ENCODE data around the gene MYO15A.

DNA sequence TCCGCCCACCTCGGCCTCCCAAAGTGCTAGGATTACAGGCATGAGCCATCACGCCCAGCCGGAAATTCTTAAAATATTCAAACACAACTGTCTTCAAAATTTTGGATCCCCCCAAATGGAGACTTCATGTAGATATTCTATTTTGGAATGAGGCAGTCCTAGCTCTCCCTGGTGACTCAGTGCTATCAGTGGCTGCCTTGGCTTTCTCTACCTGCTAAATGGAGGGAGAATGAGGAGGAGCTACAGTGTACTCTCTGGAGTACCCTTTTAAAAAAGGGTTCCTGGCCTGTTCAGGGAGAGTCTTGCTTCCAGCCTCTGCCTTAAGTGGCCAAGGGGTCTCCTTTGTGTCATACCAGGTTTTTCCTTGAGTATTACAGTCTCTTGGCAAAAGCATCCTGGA, 85.8 kb downstream of the MYO15A start:
- TF ChIP-seq, protein P1, sequence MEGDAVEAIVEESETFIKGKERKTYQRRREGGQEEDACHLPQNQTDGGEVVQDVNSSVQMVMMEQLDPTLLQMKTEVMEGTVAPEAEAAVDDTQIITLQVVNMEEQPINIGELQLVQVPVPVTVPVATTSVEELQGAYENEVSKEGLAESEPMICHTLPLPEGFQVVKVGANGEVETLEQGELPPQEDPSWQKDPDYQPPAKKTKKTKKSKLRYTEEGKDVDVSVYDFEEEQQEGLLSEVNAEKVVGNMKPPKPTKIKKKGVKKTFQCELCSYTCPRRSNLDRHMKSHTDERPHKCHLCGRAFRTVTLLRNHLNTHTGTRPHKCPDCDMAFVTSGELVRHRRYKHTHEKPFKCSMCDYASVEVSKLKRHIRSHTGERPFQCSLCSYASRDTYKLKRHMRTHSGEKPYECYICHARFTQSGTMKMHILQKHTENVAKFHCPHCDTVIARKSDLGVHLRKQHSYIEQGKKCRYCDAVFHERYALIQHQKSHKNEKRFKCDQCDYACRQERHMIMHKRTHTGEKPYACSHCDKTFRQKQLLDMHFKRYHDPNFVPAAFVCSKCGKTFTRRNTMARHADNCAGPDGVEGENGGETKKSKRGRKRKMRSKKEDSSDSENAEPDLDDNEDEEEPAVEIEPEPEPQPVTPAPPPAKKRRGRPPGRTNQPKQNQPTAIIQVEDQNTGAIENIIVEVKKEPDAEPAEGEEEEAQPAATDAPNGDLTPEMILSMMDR (IDR thresholded peaks at IDR 0.05), result no peak
- TF ChIP-seq EP300 (IDR thresholded peaks at IDR 0.05), result no peak
- TF ChIP-seq POLR2A (IDR thresholded peaks at IDR 0.05), result no peak

All from stomach (tissue), 4 donors.